Fibroblast of pulmonary artery (primary cell): Measurements from ENCODE around the gene HOATZ.
A peak's percentile ranks its signal among the peaks of the same experiment; 100 is the strongest.

Experiments used
- DNase-seq: peaks from one replicate; pipeline ENCODE4 v3.0.0-alpha.2; 2010; ENCODE audit warnings: low read depth
- H3K4me3 ChIP-seq: replicated peaks from 2 replicates; pipeline ENCODE4 v1.5.1; 2011; ENCODE audit warnings: low read depth, mild to moderate bottlenecking, control low read depth, low read length, moderate library complexity
- CTCF ChIP-seq: IDR thresholded peaks from 2 replicates; pipeline ENCODE4 v1.5.1; 2011; ENCODE audit warnings: mild to moderate bottlenecking, control low read depth, low read length, inconsistent platforms; ENCODE audit errors: missing control alignments

HOATZ gene

GRCh38 chr11:111532365-111532709, 17.8 kb downstream of the HOATZ start:
- no peak for DNase-seq
- TF ChIP-seq CTCF, result no peak

GRCh38 chr11:111535281-111535680, 20.7 kb downstream of the HOATZ start:
- no peak overlapping the region for H3K4me3 ChIP-seq
- DNase-seq, result no peak
- no peak for TF ChIP-seq CTCF

More at GRCh38 chr11:111532365-111532709, 17.8 kb downstream of the HOATZ start:
- no peak overlapping the region for H3K4me3 ChIP-seq

GRCh38 chr11:111537336-111537860, 22.8 kb downstream of the HOATZ start:
- no peak for DNase-seq
- no peak for TF ChIP-seq CTCF
- no peak overlapping the region for H3K4me3 ChIP-seq

- TF ChIP-seq CTCF, result no peak
- H3K4me3 ChIP-seq, result no peak overlapping the region
- DNase-seq, result no peak
Observed at GRCh38 chr11:111538407-111539114, 24.0 kb downstream of the HOATZ start.

- no peak for DNase-seq
- no peak overlapping the region for H3K4me3 ChIP-seq
- no peak for TF ChIP-seq CTCF
Observed at GRCh38 chr11:111539426-111540113, 25.0 kb downstream of the HOATZ start.

- no peak for TF ChIP-seq CTCF
- peak within 1 kb of the TSS; percentile 62 for H3K4me3 ChIP-seq
- DNase-seq, result peak; percentile 35
Observed at GRCh38 chr11:111540114-111540936, 25.7 kb downstream of the HOATZ start, which contains the start of gene LAYN. Gene LAYN, plus strand, starts transcription at chr11:111540720. Its CDS starts 124 bp downstream, at chr11:111540844.
